Measurements from ENCODE around the gene ASGR1.
A peak's percentile ranks its signal among the peaks of the same experiment; 100 is the strongest.
"Not testable (repeated sequence)": the region's sequence is repeated elsewhere in the genome, so short reads cannot be mapped to it uniquely, and the experiment has no call there.

The ASGR1 gene

GRCh38 chr17:7168841-7169564 lies 10.2 kb downstream of the ASGR1 start:
- H4K8ac ChIP-seq (ENCODE audit: low read length); DNase-seq; H2BK15ac ChIP-seq (ENCODE audit: low read depth, poor library complexity, severe bottlenecking); H2BK5ac ChIP-seq (ENCODE audit: low read depth, low read length, poor library complexity, severe bottlenecking); H3K4ac ChIP-seq (ENCODE audit: low read depth in 1 of 2, low read length in 2 of 2); H3K27ac ChIP-seq (ENCODE audit: low read length, poor library complexity, severe bottlenecking); H3K4me1 ChIP-seq (ENCODE audit: control insufficient read depth, insufficient read depth, low read depth, low read length); H3K9ac ChIP-seq (ENCODE audit: low read length); H2AFZ ChIP-seq (ENCODE audit: low read depth, low read length); H3K79me1 ChIP-seq (replicated peaks; ENCODE audit: low read length, poor library complexity, severe bottlenecking); H3K4me2 ChIP-seq (ENCODE audit: low read length, poor library complexity, severe bottlenecking); H3K18ac ChIP-seq (ENCODE audit: low read depth in 1 of 2, low read length in 2 of 2); H2BK12ac ChIP-seq (ENCODE audit: low read length in 2 of 2); H2AK5ac ChIP-seq (ENCODE audit: low read length, severe bottlenecking); H4K91ac ChIP-seq (ENCODE audit: low read length); H3K9me3 ChIP-seq (ENCODE audit: control insufficient read depth, low read length); H3K14ac ChIP-seq (ENCODE audit: low read length in 2 of 2); H2BK120ac ChIP-seq (ENCODE audit: low read depth, low read length); H3K27me3 ChIP-seq (ENCODE audit: control insufficient read depth in 1 of 2, insufficient read depth in 1 of 2, low read length in 2 of 2); H3K36me3 ChIP-seq (ENCODE audit: control insufficient read depth in 1 of 2, insufficient read depth in 2 of 2, low read depth in 1 of 2, low read length in 2 of 2); H3K4me3 ChIP-seq (ENCODE audit: insufficient read depth in 1 of 2, low read depth in 1 of 2, low read length in 2 of 2); H3K23ac ChIP-seq (ENCODE audit: low read length in 2 of 2): not testable (repeated sequence)
- 86% methylated on average over 7 of the region's 10 CpGs for WGBS

- H3K36me3 ChIP-seq (ENCODE audit: control insufficient read depth in 1 of 2, insufficient read depth in 2 of 2, low read depth in 1 of 2, low read length in 2 of 2), result no peaks in the 10 kb centered on the region
- 85% methylated on average over 4 of the region's 4 CpGs for WGBS
- no peak overlapping the region for H3K14ac ChIP-seq (ENCODE audit: low read length in 2 of 2)
- H3K18ac ChIP-seq (ENCODE audit: low read depth in 1 of 2, low read length in 2 of 2), result no peak overlapping the region
- H2BK12ac ChIP-seq (ENCODE audit: low read length in 2 of 2), result no peak overlapping the region
- no peaks in the 10 kb centered on the region for H3K4me1 ChIP-seq (ENCODE audit: control insufficient read depth, insufficient read depth, low read depth, low read length)
- no peak for DNase-seq
- H3K9ac ChIP-seq (ENCODE audit: low read length), result peak overlapping the region; percentile 24
- H3K4me2 ChIP-seq (ENCODE audit: low read length, poor library complexity, severe bottlenecking), result no peak overlapping the region
- no peak overlapping the region for H4K8ac ChIP-seq (ENCODE audit: low read length)
- H3K27me3 ChIP-seq (ENCODE audit: control insufficient read depth in 1 of 2, insufficient read depth in 1 of 2, low read length in 2 of 2), result no peaks in the 10 kb centered on the region
- H3K9me3 ChIP-seq (ENCODE audit: control insufficient read depth, low read length), result peaks cover 8% of the 10 kb centered on the region
- H4K91ac ChIP-seq (ENCODE audit: low read length), result no peak overlapping the region
- no peak overlapping the region for H2BK15ac ChIP-seq (ENCODE audit: low read depth, poor library complexity, severe bottlenecking)
- H3K79me1 ChIP-seq (replicated peaks; ENCODE audit: low read length, poor library complexity, severe bottlenecking), result no peaks in the 10 kb centered on the region
- no peak overlapping the region for H2BK120ac ChIP-seq (ENCODE audit: low read depth, low read length)
- no peak overlapping the region for H3K27ac ChIP-seq (ENCODE audit: low read length, poor library complexity, severe bottlenecking)
- no peak overlapping the region for H3K4ac ChIP-seq (ENCODE audit: low read depth in 1 of 2, low read length in 2 of 2)
- no peak overlapping the region for H2BK5ac ChIP-seq (ENCODE audit: low read depth, low read length, poor library complexity, severe bottlenecking)
- no peak overlapping the region for H3K4me3 ChIP-seq (ENCODE audit: insufficient read depth in 1 of 2, low read depth in 1 of 2, low read length in 2 of 2)
- no peak overlapping the region for H2AFZ ChIP-seq (ENCODE audit: low read depth, low read length)
- H2AK5ac ChIP-seq (ENCODE audit: low read length, severe bottlenecking), result no peak overlapping the region
- no peak overlapping the region for H3K23ac ChIP-seq (ENCODE audit: low read length in 2 of 2)
Observed at GRCh38 chr17:7167832-7168231, 11.3 kb downstream of the ASGR1 start.

GRCh38 chr17:7166873-7167272 lies 12.3 kb downstream of the ASGR1 start:
- Histone ChIP-seq H3K18ac (ENCODE audit: low read depth in 1 of 2, low read length in 2 of 2) (no peak overlapping the region), H2AK5ac (ENCODE audit: low read length, severe bottlenecking) (no peak overlapping the region), H3K27me3 (ENCODE audit: control insufficient read depth in 1 of 2, insufficient read depth in 1 of 2, low read length in 2 of 2) (no peaks in the 10 kb centered on the region), H2BK12ac (ENCODE audit: low read length in 2 of 2) (no peak overlapping the region), H3K79me1 (replicated peaks; ENCODE audit: low read length, poor library complexity, severe bottlenecking) (no peaks in the 10 kb centered on the region), H3K4ac (ENCODE audit: low read depth in 1 of 2, low read length in 2 of 2) (no peak overlapping the region), H3K9ac (ENCODE audit: low read length) (no peak overlapping the region), H3K14ac (ENCODE audit: low read length in 2 of 2) (no peak overlapping the region), H3K9me3 (ENCODE audit: control insufficient read depth, low read length) (peaks cover 8% of the 10 kb centered on the region), H2BK5ac (ENCODE audit: low read depth, low read length, poor library complexity, severe bottlenecking) (no peak overlapping the region), H4K8ac (ENCODE audit: low read length) (no peak overlapping the region), H2BK15ac (ENCODE audit: low read depth, poor library complexity, severe bottlenecking) (no peak overlapping the region), H3K4me3 (ENCODE audit: insufficient read depth in 1 of 2, low read depth in 1 of 2, low read length in 2 of 2) (no peak overlapping the region), H3K36me3 (ENCODE audit: control insufficient read depth in 1 of 2, insufficient read depth in 2 of 2, low read depth in 1 of 2, low read length in 2 of 2) (no peaks in the 10 kb centered on the region), H2AFZ (ENCODE audit: low read depth, low read length) (no peak overlapping the region), H3K27ac (ENCODE audit: low read length, poor library complexity, severe bottlenecking) (no peak overlapping the region), H2BK120ac (ENCODE audit: low read depth, low read length) (no peak overlapping the region), H3K4me2 (ENCODE audit: low read length, poor library complexity, severe bottlenecking) (no peak overlapping the region), H3K23ac (ENCODE audit: low read length in 2 of 2) (no peak overlapping the region), H3K4me1 (ENCODE audit: control insufficient read depth, insufficient read depth, low read depth, low read length) (no peaks in the 10 kb centered on the region), H4K91ac (ENCODE audit: low read length) (no peak overlapping the region)
- no peak for DNase-seq
- 86% methylated on average over 6 of the region's 7 CpGs for WGBS

GRCh38 chr17:7159571-7159970 lies 19.6 kb downstream of the ASGR1 start:
- not testable (repeated sequence) for H4K8ac ChIP-seq (ENCODE audit: low read length); H3K9me3 ChIP-seq (ENCODE audit: control insufficient read depth, low read length); H3K9ac ChIP-seq (ENCODE audit: low read length); H2AFZ ChIP-seq (ENCODE audit: low read depth, low read length); H2BK15ac ChIP-seq (ENCODE audit: low read depth, poor library complexity, severe bottlenecking); H3K4me2 ChIP-seq (ENCODE audit: low read length, poor library complexity, severe bottlenecking); H3K14ac ChIP-seq (ENCODE audit: low read length in 2 of 2); H3K27ac ChIP-seq (ENCODE audit: low read length, poor library complexity, severe bottlenecking); H2BK5ac ChIP-seq (ENCODE audit: low read depth, low read length, poor library complexity, severe bottlenecking); H3K4me1 ChIP-seq (ENCODE audit: control insufficient read depth, insufficient read depth, low read depth, low read length); H3K23ac ChIP-seq (ENCODE audit: low read length in 2 of 2); H2BK12ac ChIP-seq (ENCODE audit: low read length in 2 of 2); H2BK120ac ChIP-seq (ENCODE audit: low read depth, low read length); H3K36me3 ChIP-seq (ENCODE audit: control insufficient read depth in 1 of 2, insufficient read depth in 2 of 2, low read depth in 1 of 2, low read length in 2 of 2); H4K91ac ChIP-seq (ENCODE audit: low read length); H3K18ac ChIP-seq (ENCODE audit: low read depth in 1 of 2, low read length in 2 of 2); H3K79me1 ChIP-seq (replicated peaks; ENCODE audit: low read length, poor library complexity, severe bottlenecking); DNase-seq; H3K4ac ChIP-seq (ENCODE audit: low read depth in 1 of 2, low read length in 2 of 2); H3K4me3 ChIP-seq (ENCODE audit: insufficient read depth in 1 of 2, low read depth in 1 of 2, low read length in 2 of 2); H2AK5ac ChIP-seq (ENCODE audit: low read length, severe bottlenecking)
- 89% methylated on average over 6 of the region's 10 CpGs for WGBS
- H3K27me3 ChIP-seq (ENCODE audit: control insufficient read depth in 1 of 2, insufficient read depth in 1 of 2, low read length in 2 of 2), result peaks cover 16 to 44% of the 10 kb centered on the region in 2 experiments

Measured in mesenchymal stem cell (in vitro differentiated cells and primary cell).